SU-DHL-6 (cell line): Measurements from ENCODE around the gene STRIT1.

Experiments used
- EZH2phosphoT487 ChIP-seq: fragments of 200-600 bp; sonication (generic), shearing (Covaris generic); conservative IDR thresholded peaks from 2 replicates; pipeline ENCODE4 v1.6.1; 2018; ENCODE audit warnings: mild to moderate bottlenecking, antibody characterized with exemption, low read length, moderate library complexity, mixed read lengths
- TF ChIP-seq, protein P1 (sequence below): fragments of 200-600 bp; sonication (generic); IDR thresholded peaks from one replicate; pipeline ENCODE4 v1.5.1; 2017; ENCODE audit warnings: antibody characterized with exemption, mild to moderate bottlenecking, low read length, moderate library complexity; ENCODE audit not compliant: insufficient read depth, poor library complexity, severe bottlenecking

GRCh38 chr3:155242342-155242741 is 51.1 kb downstream of the STRIT1 start:
- TF ChIP-seq, protein P1, sequence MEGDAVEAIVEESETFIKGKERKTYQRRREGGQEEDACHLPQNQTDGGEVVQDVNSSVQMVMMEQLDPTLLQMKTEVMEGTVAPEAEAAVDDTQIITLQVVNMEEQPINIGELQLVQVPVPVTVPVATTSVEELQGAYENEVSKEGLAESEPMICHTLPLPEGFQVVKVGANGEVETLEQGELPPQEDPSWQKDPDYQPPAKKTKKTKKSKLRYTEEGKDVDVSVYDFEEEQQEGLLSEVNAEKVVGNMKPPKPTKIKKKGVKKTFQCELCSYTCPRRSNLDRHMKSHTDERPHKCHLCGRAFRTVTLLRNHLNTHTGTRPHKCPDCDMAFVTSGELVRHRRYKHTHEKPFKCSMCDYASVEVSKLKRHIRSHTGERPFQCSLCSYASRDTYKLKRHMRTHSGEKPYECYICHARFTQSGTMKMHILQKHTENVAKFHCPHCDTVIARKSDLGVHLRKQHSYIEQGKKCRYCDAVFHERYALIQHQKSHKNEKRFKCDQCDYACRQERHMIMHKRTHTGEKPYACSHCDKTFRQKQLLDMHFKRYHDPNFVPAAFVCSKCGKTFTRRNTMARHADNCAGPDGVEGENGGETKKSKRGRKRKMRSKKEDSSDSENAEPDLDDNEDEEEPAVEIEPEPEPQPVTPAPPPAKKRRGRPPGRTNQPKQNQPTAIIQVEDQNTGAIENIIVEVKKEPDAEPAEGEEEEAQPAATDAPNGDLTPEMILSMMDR, result no peak
- TF ChIP-seq EZH2phosphoT487, result no peak
